Stomach (tissue), 9 donors: ENCODE data around the gene PRKACA. TPM values are rescaled to one million over a fixed set of nuclear protein-coding genes. Genes with fewer than 3 reads are reported as not detected.
"Not testable (repeated sequence)": the region's sequence is repeated elsewhere in the genome, so short reads cannot be mapped to it uniquely, and the experiment has no call there.

Experiments
- DNase-seq, 2 donors: peaks; one replicate each; pipeline versions ENCODE4 v3.0.0 to v3.0.0-alpha.2; 2013 to 2019
- H3K27ac ChIP-seq, 5 donors: fragments of 200-600 bp in 4 of 5; sonication (generic) in 4 of 5; one replicate each; pipeline ENCODE4 v1.5.1; 2013 to 2019; ENCODE audit warnings: mild to moderate bottlenecking in 1 of 5, moderate library complexity in 1 of 5
- H3K27me3 ChIP-seq, 3 donors: fragments of 200-600 bp; sonication (generic); one replicate each; pipeline ENCODE4 v1.5.1; 2017 to 2019; ENCODE audit warnings: mixed run types in 1 of 3
- H3K36me3 ChIP-seq, 4 donors: fragments of 200-600 bp; sonication (generic); 1 replicate in 3 of 4; 2 replicates in 1 of 4; pipeline ENCODE4 v1.5.1; 2016 to 2019
- H3K4me1 ChIP-seq, 4 donors: fragments of 200-600 bp; sonication (generic); one replicate each; pipeline ENCODE4 v1.5.1; 2016 to 2019
- H3K4me3 ChIP-seq, 4 donors: fragments of 200-600 bp; sonication (generic) in 3 of 4; one replicate each; pipeline ENCODE4 v1.5.1; 2016 to 2019; ENCODE audit warnings: mild to moderate bottlenecking in 1 of 4
- H3K9me3 ChIP-seq, 4 donors: fragments of 200-600 bp; sonication (generic); one replicate each; pipeline ENCODE4 v1.5.1; 2016 to 2019
- EP300 ChIP-seq: sonication (generic); formaldehyde crosslinking; IDR thresholded peaks from one replicate; pipeline ENCODE4 v1.6.1; 2017; ENCODE audit warnings: antibody characterized with exemption
- POLR2A ChIP-seq, 4 donors: fragments of 450-650 bp; IDR thresholded peaks; one replicate each; pipeline ENCODE4 v1.6.1; 2016; ENCODE audit warnings: antibody characterized with exemption in 4 of 4, control low read depth in 2 of 4, mild to moderate bottlenecking in 1 of 4, moderate library complexity in 1 of 4
- POLR2AphosphoS5 ChIP-seq, 3 donors: sonication (generic); formaldehyde crosslinking; IDR thresholded peaks; one replicate each; pipeline ENCODE4 v1.6.1; 2016; ENCODE audit warnings: antibody characterized with exemption in 3 of 3
- WGBS, 5 donors: extraction: QIAGEN DNeasy Blood & Tissue Kit in 3 of 5; methylation state at CpG; one replicate each; pipeline versions ENCODE4 v1.1.5 to v1.1.7; 2013 to 2018; 5-methylcytosine and 5-hydroxymethylcytosine counted together
- intact Hi-C: fragments of 100-400 bp; cut with DNase I; formaldehyde crosslinking; loops from one replicate; pipeline ENCODE4 v1.15.1; 2023; ENCODE audit warnings: low total_unique reads
- polyA plus RNA-seq, 3 donors: library from polyadenylated mRNA; stranded (reverse); fragments of 200-250 nt; gene quantifications; one replicate each; pipeline ENCODE4 v1.2.3, GENCODE V29; 2013
- total RNA-seq, 5 donors: library from RNA; depleted of rRNA; stranded (reverse); fragments of >200 nt; gene quantifications; one replicate each; pipeline versions ENCODE4 v1.1.0 to v1.2.3, GENCODE V29; 2014 to 2016
- TF ChIP-seq, protein P1 (sequence below), 7 experiments: fragments of 450-650 bp in 4 of 7; fragments of 200-600 bp in 3 of 7; sonication (generic) in 3 of 7; IDR thresholded peaks; one replicate each; pipeline ENCODE4 v1.5.1; 2016 to 2019; ENCODE audit warnings: antibody characterized with exemption in 7 of 7, control low read depth in 2 of 7, mild to moderate bottlenecking in 1 of 7
- donor health status: healthy with polysubstance abuse.
- donor health status: Bipolar disorder and iron deficiency.
- donor health status: healthy.

PRKACA gene
- total and polyA plus RNA-seq, 8 donors, result 14.7 to 159 (median 29.9) TPM

DNA sequence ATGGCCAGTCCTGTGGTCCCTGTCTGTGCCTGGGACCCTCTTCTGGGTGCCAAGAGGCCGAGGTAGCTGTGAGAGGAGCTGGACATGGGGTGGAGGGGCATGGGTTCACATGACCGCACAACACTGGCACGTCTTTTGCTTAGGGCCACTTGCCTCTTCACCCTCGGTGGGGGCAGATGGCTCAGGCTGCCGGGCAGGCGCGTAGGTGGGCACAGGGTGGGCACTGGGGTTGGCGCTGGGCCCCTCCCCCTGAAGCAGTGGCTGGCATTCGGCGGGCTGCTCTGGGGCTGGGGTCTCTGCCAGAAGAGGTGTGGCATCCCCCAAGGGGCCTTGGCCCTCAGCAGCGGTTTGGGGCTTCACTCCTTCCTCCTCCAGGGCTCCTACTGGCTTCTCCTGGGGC lies 64.1 kb downstream of the PRKACA start:
- Histone ChIP-seq H3K36me3 (peaks cover 3 to 38% (median 34%) of the 10 kb centered on the region in 4 donors), H3K4me1 (peaks cover 11 to 20% (median 19%) of the 10 kb centered on the region in 4 donors), H3K27ac (no peak overlapping the region), H3K4me3 (no peak overlapping the region), H3K9me3 (peaks cover 0 to 7% (median 0%) of the 10 kb centered on the region in 4 donors), H3K27me3 (peaks cover 0 to 25% (median under 1%) of the 10 kb centered on the region in 3 donors)
- WGBS, 5 donors, result 91 to 97% (median 95%) methylated on average over 9 to 11 of the region's 11 CpGs
- intact Hi-C loops, result loop anchor here (10.0 kb wide), 1 partner anchor 169 kb away; no protein-coding TSS in a partner anchor
- DNase-seq, result no peak
- TF ChIP-seq POLR2AphosphoS5 (IDR thresholded peaks at IDR 0.05), result no peak
- TF ChIP-seq POLR2A (IDR thresholded peaks at IDR 0.05), result no peak
- TF ChIP-seq, protein P1, sequence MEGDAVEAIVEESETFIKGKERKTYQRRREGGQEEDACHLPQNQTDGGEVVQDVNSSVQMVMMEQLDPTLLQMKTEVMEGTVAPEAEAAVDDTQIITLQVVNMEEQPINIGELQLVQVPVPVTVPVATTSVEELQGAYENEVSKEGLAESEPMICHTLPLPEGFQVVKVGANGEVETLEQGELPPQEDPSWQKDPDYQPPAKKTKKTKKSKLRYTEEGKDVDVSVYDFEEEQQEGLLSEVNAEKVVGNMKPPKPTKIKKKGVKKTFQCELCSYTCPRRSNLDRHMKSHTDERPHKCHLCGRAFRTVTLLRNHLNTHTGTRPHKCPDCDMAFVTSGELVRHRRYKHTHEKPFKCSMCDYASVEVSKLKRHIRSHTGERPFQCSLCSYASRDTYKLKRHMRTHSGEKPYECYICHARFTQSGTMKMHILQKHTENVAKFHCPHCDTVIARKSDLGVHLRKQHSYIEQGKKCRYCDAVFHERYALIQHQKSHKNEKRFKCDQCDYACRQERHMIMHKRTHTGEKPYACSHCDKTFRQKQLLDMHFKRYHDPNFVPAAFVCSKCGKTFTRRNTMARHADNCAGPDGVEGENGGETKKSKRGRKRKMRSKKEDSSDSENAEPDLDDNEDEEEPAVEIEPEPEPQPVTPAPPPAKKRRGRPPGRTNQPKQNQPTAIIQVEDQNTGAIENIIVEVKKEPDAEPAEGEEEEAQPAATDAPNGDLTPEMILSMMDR (IDR thresholded peaks at IDR 0.05), result no peak
- TF ChIP-seq EP300, result no peak

DNA sequence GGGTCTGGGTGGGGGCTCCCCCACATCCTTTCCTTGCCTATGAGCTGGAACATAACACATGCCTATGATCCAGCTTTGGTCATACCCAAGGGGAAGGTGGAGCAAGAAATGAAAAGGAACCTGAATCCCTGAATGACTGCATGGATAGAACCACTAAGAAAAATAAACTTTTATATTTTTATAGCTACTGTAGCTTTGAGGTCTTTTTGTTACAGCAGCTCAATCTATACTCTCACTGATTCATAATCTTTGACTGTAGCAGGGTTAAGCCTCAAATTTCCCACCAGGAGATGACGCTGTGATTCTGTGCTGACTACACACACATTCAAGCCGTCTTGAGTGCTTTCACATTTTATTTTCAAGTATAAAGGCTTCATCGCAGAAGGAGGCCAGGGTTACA lies 64.5 kb downstream of the PRKACA start:
- 89 to 96% (median 95%) methylated on average over 3 of the region's 3 CpGs for WGBS, 5 donors
- peaks cover 3 to 38% (median 34%) of the 10 kb centered on the region in 4 donors for H3K36me3 ChIP-seq
- peaks cover 0 to 7% (median 0%) of the 10 kb centered on the region in 4 donors for H3K9me3 ChIP-seq
- H3K27me3 ChIP-seq, result peaks cover 0 to 20% (median 0%) of the 10 kb centered on the region in 3 donors
- no peak overlapping the region for H3K4me3 ChIP-seq
- DNase-seq, result no peak
- no peak overlapping the region for H3K27ac ChIP-seq
- intact Hi-C loops, result loop anchor here (10.0 kb wide), 1 partner anchor 168 kb away; no protein-coding TSS in a partner anchor
- H3K4me1 ChIP-seq, result peaks cover 6 to 16% (median 14%) of the 10 kb centered on the region in 4 donors
- no peak for TF ChIP-seq POLR2A (IDR thresholded peaks at IDR 0.05)
- TF ChIP-seq, protein P1 (IDR thresholded peaks at IDR 0.05), result no peak
- no peak for TF ChIP-seq EP300
- no peak for TF ChIP-seq POLR2AphosphoS5 (IDR thresholded peaks at IDR 0.05)

DNA sequence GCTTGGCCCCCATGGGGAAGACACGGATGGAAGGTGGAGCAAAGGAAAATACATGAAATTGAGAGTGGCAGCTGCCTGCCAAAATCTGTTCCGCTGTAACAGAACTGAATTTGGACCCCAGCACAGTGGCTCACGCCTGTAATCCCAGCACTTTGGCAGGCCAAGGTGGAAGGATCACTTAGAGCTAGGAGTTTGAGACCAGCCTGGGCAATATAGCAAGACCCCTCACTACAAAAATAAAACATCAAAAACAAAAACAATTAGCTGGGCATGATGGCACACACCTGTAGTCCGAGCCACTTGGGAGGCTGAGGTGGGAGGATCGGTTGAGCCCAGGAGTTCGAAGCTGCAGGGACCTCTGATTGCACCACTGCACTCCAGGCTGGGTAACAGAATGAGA lies 65.1 kb downstream of the PRKACA start:
- WGBS, 5 donors, result 72 to 82% (median 78%) methylated on average over 6 of the region's 6 CpGs
- no peak for DNase-seq
- Histone ChIP-seq H3K36me3 (peaks cover 3 to 38% (median 34%) of the 10 kb centered on the region in 4 donors), H3K9me3 (peaks cover 0 to 7% (median 0%) of the 10 kb centered on the region in 4 donors), H3K27me3 (peaks cover 0 to 15% (median 0%) of the 10 kb centered on the region in 3 donors), H3K4me3 (no peak overlapping the region), H3K4me1 (peaks cover under 1 to 10% (median 8%) of the 10 kb centered on the region in 4 donors), H3K27ac (no peak overlapping the region)
- intact Hi-C loops, result loop anchor here (10.0 kb wide), 1 partner anchor 168 kb away; no protein-coding TSS in a partner anchor
- no peak for TF ChIP-seq POLR2A (IDR thresholded peaks at IDR 0.05)
- TF ChIP-seq, protein P1 (IDR thresholded peaks at IDR 0.05), result no peak
- TF ChIP-seq EP300, result no peak
- no peak for TF ChIP-seq POLR2AphosphoS5 (IDR thresholded peaks at IDR 0.05)

DNA sequence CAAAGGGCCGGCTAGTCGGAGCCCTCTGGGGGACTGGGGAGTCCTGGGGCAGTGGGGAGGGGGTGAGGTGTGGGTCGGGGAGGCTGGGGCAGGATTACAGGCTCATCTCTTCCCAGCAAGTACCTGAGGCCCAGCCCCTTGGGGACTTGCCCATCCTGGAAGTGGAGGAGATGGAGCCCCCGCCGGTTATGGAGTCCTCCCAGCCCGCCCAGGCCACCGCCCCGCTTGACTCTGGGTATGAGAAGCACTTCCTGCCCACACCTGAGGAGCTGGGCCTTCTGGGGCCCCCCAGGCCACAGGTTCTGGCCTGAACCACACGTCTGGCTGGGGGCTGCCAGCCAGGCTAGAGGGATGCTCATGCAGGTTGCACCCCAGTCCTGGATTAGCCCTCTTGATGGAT lies 65.6 kb downstream of the PRKACA start:
- WGBS, 5 donors, result 64 to 72% (median 71%) methylated on average over 5 to 9 of the region's 9 CpGs
- peaks cover 0 to 10% (median 0%) of the 10 kb centered on the region in 3 donors for H3K27me3 ChIP-seq
- TF ChIP-seq, protein P1 (IDR thresholded peaks at IDR 0.05), result no peak
- TF ChIP-seq EP300 (no peak), POLR2A (IDR thresholded peaks at IDR 0.05) (no peak), POLR2AphosphoS5 (IDR thresholded peaks at IDR 0.05) (no peak)
- H3K27ac ChIP-seq, result no peak overlapping the region
- H3K4me3 ChIP-seq, result no peak overlapping the region
- peaks cover 3 to 38% (median 34%) of the 10 kb centered on the region in 4 donors for H3K36me3 ChIP-seq
- intact Hi-C loops, result loop anchor here (10.0 kb wide), 1 partner anchor 167 kb away; no protein-coding TSS in a partner anchor
- peaks cover 0 to 7% (median 0%) of the 10 kb centered on the region in 4 donors for H3K9me3 ChIP-seq
- DNase-seq, result no peak
- H3K4me1 ChIP-seq, result peaks cover 0 to 5% (median 3%) of the 10 kb centered on the region in 4 donors

DNA sequence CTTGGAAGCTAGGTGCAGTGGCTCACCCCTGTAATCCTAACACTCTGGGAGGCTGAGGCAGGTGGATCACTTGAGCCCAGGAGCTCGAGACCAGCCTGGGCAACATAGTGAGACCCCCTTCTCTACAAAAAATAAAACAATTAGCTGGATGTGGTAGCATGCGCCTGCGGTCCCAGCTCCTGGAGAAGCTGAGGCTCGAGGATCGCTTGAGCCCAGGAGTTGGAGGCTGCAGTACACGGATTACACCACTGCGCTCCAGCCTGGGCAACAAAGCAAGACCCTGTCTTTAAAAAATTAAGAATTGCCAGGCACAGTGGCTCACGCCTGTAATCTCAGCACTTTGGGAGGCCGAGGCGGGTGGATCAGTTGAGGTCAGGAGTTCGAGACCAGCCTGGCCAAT lies 66.6 kb downstream of the PRKACA start:
- H3K4me1 ChIP-seq, H3K9me3 ChIP-seq, H3K27me3 ChIP-seq, H3K27ac ChIP-seq, H3K4me3 ChIP-seq, DNase-seq: not testable (repeated sequence)
- intact Hi-C loops, result loop anchor here (10.0 kb wide), 1 partner anchor 166 kb away; no protein-coding TSS in a partner anchor
- H3K36me3 ChIP-seq, result peaks cover 3 to 38% (median 31%) of the 10 kb centered on the region in 4 donors
- 92 to 95% (median 93%) methylated on average over 11 of the region's 11 CpGs for WGBS, 5 donors
